Osteocyte (in vitro differentiated cells): ENCODE results near the gene KRTAP10-7. TPM values are rescaled to one million over a fixed set of nuclear protein-coding genes. Genes with fewer than 3 reads are reported as not detected.
"Not testable (repeated sequence)": the region's sequence is repeated elsewhere in the genome, so short reads cannot be mapped to it uniquely, and the experiment has no call there.

Experiments used
- DNase-seq: peaks from one replicate; pipeline ENCODE4 v3.0.0; 2021; ENCODE audit warnings: mixed read lengths; ENCODE audit not compliant: unreplicated experiment; ENCODE audit errors: extremely low spot score
- H3K27ac Mint-ChIP-seq: one replicate; pipeline ENCODE4 v1.8.0; 2021; ENCODE audit warnings: mild to moderate bottlenecking, mixed read lengths; ENCODE audit not compliant: unreplicated experiment
- H3K27me3 Mint-ChIP-seq: one replicate; pipeline ENCODE4 v1.8.0; 2021; ENCODE audit warnings: mixed read lengths; ENCODE audit not compliant: unreplicated experiment
- H3K36me3 Mint-ChIP-seq: one replicate; pipeline ENCODE4 v1.8.0; 2021; ENCODE audit warnings: mixed read lengths; ENCODE audit not compliant: unreplicated experiment
- H3K4me1 Mint-ChIP-seq: one replicate; pipeline ENCODE4 v1.8.0; 2021; ENCODE audit warnings: mixed read lengths; ENCODE audit not compliant: unreplicated experiment
- H3K4me3 Mint-ChIP-seq: one replicate; pipeline ENCODE4 v1.8.0; 2021; ENCODE audit warnings: mild to moderate bottlenecking, moderate library complexity, mixed read lengths; ENCODE audit not compliant: unreplicated experiment
- H3K9me3 Mint-ChIP-seq: one replicate; pipeline ENCODE4 v1.8.0; 2021; ENCODE audit warnings: mixed read lengths; ENCODE audit not compliant: unreplicated experiment
- CTCF ChIP-seq: fragments of 200-600 bp; sonication (generic); IDR thresholded peaks from 2 replicates; pipeline ENCODE4 v1.5.0; 2021; ENCODE audit warnings: antibody characterized with exemption, mild to moderate bottlenecking, moderate library complexity
- total RNA-seq: library from RNA; stranded (reverse); gene quantifications from 2 replicates; pipeline ENCODE4 v1.2.1, GENCODE V29; 2021

KRTAP10-7 gene
- total RNA-seq, 1 donor from 2014 or later = not detected

GRCh38 chr21:44640761-44641160, 40.4 kb downstream of the KRTAP10-7 start:
- DNase-seq = peak; percentile 57

GRCh38 chr21:44643741-44644310, 43.4 kb downstream of the KRTAP10-7 start:
- H3K4me3 Mint-ChIP-seq = no peak overlapping the region
- peaks cover 29% of the 10 kb centered on the region for H3K9me3 Mint-ChIP-seq
- H3K27ac Mint-ChIP-seq = no peak overlapping the region
- H3K36me3 Mint-ChIP-seq = no peaks in the 10 kb centered on the region
- no peak for TF ChIP-seq CTCF
- H3K4me1 Mint-ChIP-seq = no peaks in the 10 kb centered on the region
- peaks cover 6% of the 10 kb centered on the region for H3K27me3 Mint-ChIP-seq
- peak; percentile 64 for DNase-seq

More at GRCh38 chr21:44640761-44641160, 40.4 kb downstream of the KRTAP10-7 start:
- Mint-ChIP-seq H3K27ac (no peak overlapping the region), H3K27me3 (peaks cover 11% of the 10 kb centered on the region), H3K4me3 (no peak overlapping the region), H3K9me3 (peaks cover 29% of the 10 kb centered on the region), H3K4me1 (no peaks in the 10 kb centered on the region), H3K36me3 (no peaks in the 10 kb centered on the region)
- TF ChIP-seq CTCF = no peak

DNA sequence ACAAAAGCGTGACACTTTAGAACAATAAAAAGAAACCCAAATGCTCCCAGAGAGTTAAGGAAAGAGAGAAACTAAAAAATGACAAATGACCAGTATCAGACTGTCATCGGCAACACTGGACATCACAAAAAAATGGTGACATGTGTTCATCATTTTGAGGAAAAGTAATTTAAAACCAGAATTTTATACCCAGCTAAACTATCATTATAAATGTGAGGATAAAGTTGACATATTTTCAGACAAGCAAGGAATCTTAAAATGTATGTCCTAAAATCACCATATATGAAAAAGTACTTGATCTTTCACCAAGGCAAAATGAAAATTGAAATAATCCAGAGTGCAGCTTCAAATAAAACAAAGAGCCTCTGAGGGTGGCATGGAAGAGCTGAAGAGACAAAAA, 44.5 kb downstream of the KRTAP10-7 start:
- H3K9me3 Mint-ChIP-seq = peaks cover 29% of the 10 kb centered on the region
- H3K4me3 Mint-ChIP-seq = no peak overlapping the region
- H3K4me1 Mint-ChIP-seq = no peaks in the 10 kb centered on the region
- peaks cover 6% of the 10 kb centered on the region for H3K27me3 Mint-ChIP-seq
- DNase-seq = no peak
- H3K36me3 Mint-ChIP-seq = no peaks in the 10 kb centered on the region
- no peak overlapping the region for H3K27ac Mint-ChIP-seq
- no peak for TF ChIP-seq CTCF

- not testable (repeated sequence) for H3K4me1 Mint-ChIP-seq, H3K36me3 Mint-ChIP-seq, H3K27ac Mint-ChIP-seq, H3K4me3 Mint-ChIP-seq, H3K27me3 Mint-ChIP-seq
- H3K9me3 Mint-ChIP-seq = peaks cover 22% of the 10 kb centered on the region
- DNase-seq = peak; percentile 75
Observed at GRCh38 chr21:44646366-44647221, 46.2 kb downstream of the KRTAP10-7 start, which contains the start of gene KRTAP10-11. Gene KRTAP10-11 (plus strand): TSS chr21:44646414. CDS start chr21:44646459, 45 bp downstream.

- DNase-seq = no peak
- no peaks in the 10 kb centered on the region for H3K4me1 Mint-ChIP-seq
- H3K9me3 Mint-ChIP-seq = peaks cover 20% of the 10 kb centered on the region
- no peak overlapping the region for H3K27ac Mint-ChIP-seq
- no peaks in the 10 kb centered on the region for H3K36me3 Mint-ChIP-seq
- H3K27me3 Mint-ChIP-seq = peaks cover 6% of the 10 kb centered on the region
- H3K4me3 Mint-ChIP-seq = no peak overlapping the region
- TF ChIP-seq CTCF = no peak
Observed at GRCh38 chr21:44647222-44647552, 46.8 kb downstream of the KRTAP10-7 start.
